HepG2 (cell line): ENCODE measurements around the gene C16orf89. TPM values are rescaled to one million over a fixed set of nuclear protein-coding genes. Genes with fewer than 3 reads are reported as not detected.
"Not testable (repeated sequence)": the region's sequence is repeated elsewhere in the genome, so short reads cannot be mapped to it uniquely, and the experiment has no call there.

Experiments used
- ATAC-seq: fragments of 200-7000 bp; cut with Tn5 transposase; 3 replicates; pipeline ENCODE4 v1.9.1; 2020; ENCODE audit warnings: mild to moderate bottlenecking, moderate library complexity
- BruUV-seq: library from RNA; stranded (reverse); fragments of 400-500 nt; replicated peaks from 2 replicates; lab custom pipeline; 2021; lab: Mats Ljungman, UMichigan
- CTCF ChIA-PET: fragments of 300-600 bp; formaldehyde crosslinking; extraction: SDS; loops from one replicate; lab custom pipeline; 2021; ENCODE audit warnings: low total read pairs, inconsistent platforms, low intra/inter-chr PET ratio; lab: Yijun Ruan, JAX
- POLR2A ChIA-PET: fragments of 350-600 bp; sonication (Branson Sonifier 250); formaldehyde crosslinking; loops from one replicate; lab custom pipeline; 2020; ENCODE audit warnings: antibody characterized with exemption, inconsistent platforms; lab: Yijun Ruan, JAX
- DNase-seq: peaks from one replicate; pipeline ENCODE4 v3.0.0-alpha.2; 2015; ENCODE audit warnings: low spot score
- FAIRE-seq: peaks from 3 replicates; lab custom pipeline; 2011; peaks lifted over from hg19 to GRCh38; lab: Jason Lieb, UNC
- H2AFZ ChIP-seq: one replicate; pipeline ENCODE4 v1.6.1; 2011; ENCODE audit warnings: low read length, inconsistent platforms
- H3K27ac ChIP-seq: fragments of 300-600 bp; 3 replicates; pipeline ENCODE4 v1.8.0; 2011; ENCODE audit warnings: mixed run types, mild to moderate bottlenecking, mixed read lengths, low read length, inconsistent platforms; ENCODE audit not compliant: insufficient read depth; ENCODE audit errors: extremely low read length
- H3K27me3 ChIP-seq, 2 experiments: fragments of 200-600 bp in 1 of 2; 2 replicates in 1 of 2; 3 replicates in 1 of 2; pipeline versions ENCODE4 v1.6.0 to v1.8.0; 2011; ENCODE audit warnings: low read length in 2 of 2, mild to moderate bottlenecking in 2 of 2, moderate library complexity in 2 of 2, inconsistent platforms in 1 of 2; ENCODE audit not compliant: insufficient read depth in 2 of 2, control insufficient read depth in 1 of 2
- H3K36me3 ChIP-seq, 2 experiments: fragments of 200-600 bp in 1 of 2; replicated peaks in 1 of 2; 2 replicates in 1 of 2; 3 replicates in 1 of 2; pipeline versions ENCODE4 v1.5.1 to v1.8.0; 2011; ENCODE audit warnings: low read length in 2 of 2, inconsistent platforms in 1 of 2; ENCODE audit not compliant: insufficient read depth in 2 of 2, control insufficient read depth in 1 of 2
- H3K4me1 ChIP-seq: 2 replicates; pipeline ENCODE4 v1.5.1; 2012; ENCODE audit warnings: low read length, inconsistent platforms; ENCODE audit not compliant: insufficient read depth
- H3K4me2 ChIP-seq: 2 replicates; pipeline ENCODE4 v1.6.0; 2011; ENCODE audit warnings: low read depth, low read length, inconsistent platforms
- H3K4me3 ChIP-seq, 3 experiments: fragments of 200-600 bp in 1 of 3; sonication (generic), shearing (Covaris generic) in 1 of 3; replicated peaks in 1 of 3; 2 replicates each; pipeline ENCODE4 v1.5.1; 2011 to 2016; ENCODE audit warnings: low read length in 3 of 3, inconsistent platforms in 2 of 3, low read depth in 2 of 3, mild to moderate bottlenecking in 2 of 3, control low read depth in 1 of 3, mixed read lengths in 1 of 3; ENCODE audit not compliant: insufficient read depth in 1 of 3
- H3K79me2 ChIP-seq: one replicate; pipeline ENCODE4 v1.6.1; 2011; ENCODE audit warnings: low read length, inconsistent platforms; ENCODE audit not compliant: insufficient read depth
- H3K9ac ChIP-seq: 2 replicates; pipeline ENCODE4 v1.6.0; 2011; ENCODE audit warnings: mild to moderate bottlenecking, low read depth, low read length, inconsistent platforms; ENCODE audit not compliant: insufficient read depth
- H3K9me3 ChIP-seq: 2 replicates; pipeline ENCODE4 v1.5.1; 2012; ENCODE audit warnings: mild to moderate bottlenecking, low read length
- H4K20me1 ChIP-seq: 2 replicates; pipeline ENCODE4 v1.6.0; 2011; ENCODE audit warnings: inconsistent platforms, mild to moderate bottlenecking, low read length, moderate library complexity; ENCODE audit not compliant: insufficient read depth
- GZF1 ChIP-seq: sonication (generic); formaldehyde crosslinking; IDR thresholded peaks from 2 replicates; pipeline ENCODE4 v1.5.1; 2020; ENCODE audit warnings: mild to moderate bottlenecking, missing genetic modification reagents
- HDAC1 ChIP-seq: sonication (generic); formaldehyde crosslinking; IDR thresholded peaks from 2 replicates; pipeline ENCODE4 v1.5.1; 2020; ENCODE audit warnings: mild to moderate bottlenecking, missing genetic modification reagents
- HIVEP1 ChIP-seq: sonication (generic); formaldehyde crosslinking; IDR thresholded peaks from 2 replicates; pipeline ENCODE4 v1.4.0; 2020; ENCODE audit warnings: mild to moderate bottlenecking, missing genetic modification reagents
- HOMEZ ChIP-seq: IDR thresholded peaks from 2 replicates; pipeline ENCODE4 v1.6.1; 2016; ENCODE audit warnings: low read depth
- KDM5B ChIP-seq: sonication (generic); formaldehyde crosslinking; IDR thresholded peaks from 2 replicates; pipeline ENCODE4 v1.4.0; 2020; ENCODE audit warnings: missing genetic modification reagents, mild to moderate bottlenecking, borderline replicate concordance
- MXD1 ChIP-seq: sonication (generic); formaldehyde crosslinking; IDR thresholded peaks from 2 replicates; pipeline ENCODE4 v1.4.0; 2020; ENCODE audit warnings: mild to moderate bottlenecking, missing genetic modification reagents
- MYC ChIP-seq: sonication (generic); formaldehyde crosslinking; IDR thresholded peaks from 2 replicates; pipeline ENCODE4 v1.9.0; 2021; ENCODE audit warnings: missing genetic modification reagents, borderline replicate concordance
- PITX1 ChIP-seq: sonication (generic); formaldehyde crosslinking; IDR thresholded peaks from 2 replicates; pipeline ENCODE4 v1.5.1; 2020; ENCODE audit warnings: mild to moderate bottlenecking, missing genetic modification reagents
- RXRA ChIP-seq: sonication (generic); formaldehyde crosslinking; IDR thresholded peaks from 2 replicates; pipeline ENCODE4 v1.5.1; 2020; ENCODE audit warnings: missing genetic modification reagents
- SKI ChIP-seq: fragments of 450-650 bp; IDR thresholded peaks from one replicate; pipeline ENCODE4 v1.6.1; 2018; ENCODE audit warnings: mild to moderate bottlenecking; ENCODE audit not compliant: partially characterized antibody
- TAF1 ChIP-seq: sonication (generic); formaldehyde crosslinking; IDR thresholded peaks from 2 replicates; pipeline ENCODE4 v1.4.0; 2020; ENCODE audit warnings: missing genetic modification reagents
- TRAFD1 ChIP-seq: sonication (generic); formaldehyde crosslinking; IDR thresholded peaks from 2 replicates; pipeline ENCODE4 v1.5.1; 2020; ENCODE audit warnings: missing genetic modification reagents, mild to moderate bottlenecking, borderline replicate concordance
- ZKSCAN8 ChIP-seq: IDR thresholded peaks from 2 replicates; pipeline ENCODE4 v1.6.1; 2016; ENCODE audit warnings: borderline replicate concordance, missing genetic modification reagents, missing compliant biosample characterization
- ZNF460 ChIP-seq: sonication (generic); formaldehyde crosslinking; IDR thresholded peaks from 2 replicates; pipeline ENCODE4 v1.5.1; 2020; ENCODE audit warnings: missing genetic modification reagents, mild to moderate bottlenecking, borderline replicate concordance
- ZNF552 ChIP-seq: sonication (generic); formaldehyde crosslinking; IDR thresholded peaks from 2 replicates; pipeline ENCODE4 v1.9.0; 2022; ENCODE audit warnings: missing genetic modification reagents, mild to moderate bottlenecking, borderline replicate concordance
- ZNF556 ChIP-seq: sonication (generic); formaldehyde crosslinking; IDR thresholded peaks from 2 replicates; pipeline ENCODE4 v1.4.0; 2020; ENCODE audit warnings: mild to moderate bottlenecking, missing genetic modification reagents, borderline replicate concordance
- ZNF768 ChIP-seq: sonication (generic); formaldehyde crosslinking; IDR thresholded peaks from 2 replicates; pipeline ENCODE4 v1.4.0; 2020; ENCODE audit warnings: missing genetic modification reagents
- WGBS: methylation state at CpG from one replicate; pipeline ENCODE4 v1.1.6; 2017; ENCODE audit warnings: low lambda C conversion rate; 5-methylcytosine and 5-hydroxymethylcytosine counted together
- in situ Hi-C: cut with HindIII; loops from 2 replicates; pipeline ENCODE4 v1.10.0; 2017; ENCODE audit warnings: low pct_unique_long_range_greater_than_20kb; ENCODE audit not compliant: extremely low pct_ligation_motif_present
- intact Hi-C: fragments of 100-400 bp; cut with micrococcal nuclease; formaldehyde crosslinking; loops from one replicate; pipeline ENCODE4 v1.10.0; 2022; ENCODE audit not compliant: unreplicated experiment
- polyA plus RNA-seq, 8 experiments: library from polyadenylated mRNA; depleted of rRNA in 3 of 8; stranded (reverse) in 7 of 8; unstranded in 1 of 8; fragments of >200 nt; fragmentation: Illumina TruSeq in 4 of 8; extraction: Trizol in 4 of 8; gene quantifications; 2 replicates each; pipeline versions ENCODE4 v1.2.1 to v1.2.3, GENCODE V29; 2011 to 2016; ENCODE audit warnings: low read depth in 4 of 8, missing spikeins in 1 of 8, mixed read lengths in 1 of 8; ENCODE audit not compliant: insufficient read depth in 1 of 8
- total RNA-seq, 5 experiments: library from RNA; depleted of rRNA; stranded (reverse); fragments of >200 nt; fragmentation: Illumina TruSeq; extraction: Trizol; gene quantifications; 2 replicates each; pipeline ENCODE4 v1.2.3, GENCODE V29; 2016; ENCODE audit warnings: low read depth in 1 of 5

C16orf89 gene
- total and polyA plus RNA-seq, 2 of the 13 experiments (the other 11 are each of a cell fraction or from before 2014, with no cell fraction given), result 1.9 to 3.4 TPM

- peak overlapping the region; percentile 65 for H3K27ac ChIP-seq
- intact Hi-C loops, result loop anchor here (1.0 to 5.0 kb wide), 2 partner anchors 46 to 141 kb away; partner anchors contain the start of gene SEC14L5
- H2AFZ ChIP-seq, H3K36me3 ChIP-seq, H3K27me3 ChIP-seq, H3K9me3 ChIP-seq, H4K20me1 ChIP-seq, H3K79me2 ChIP-seq, CTCF ChIA-PET, FAIRE-seq, in situ Hi-C loops: not testable (repeated sequence)
- POLR2A ChIA-PET, result interaction anchor here (0.6 to 2.6 kb wide), 19 partner anchors 9 to 482 kb away, joined by 3 to 26 read pairs (median 5); partner anchors contain the start of genes ALG1, ANKS3, DNAAF8 and NAGPA
- H3K4me1 ChIP-seq, result peaks cover 31% of the 10 kb centered on the region
- ATAC-seq (peak; percentile 35; the same call in 1 of the 3 replicates), DNase-seq (peak; percentile 78)
- H3K9ac ChIP-seq, result peak overlapping the region; percentile 63
- peak overlapping the region; percentile 79 for H3K4me2 ChIP-seq
- WGBS, result under 1% methylated on average over 39 of the region's 67 CpGs
- H3K4me3 ChIP-seq, result peak overlapping the region; percentile 68 to 89 (median 84)
- TSS peak; percentile 56 for BruUV-seq
- peak; percentile 68; the same call in 1 of the 2 replicates for TF ChIP-seq ZNF552 (CRISPR knock-in tag)
- peak; percentile 33; the same call in 1 of the 2 replicates for TF ChIP-seq ZNF768 (CRISPR knock-in tag)
- 0 out of 2 replicates have a peak, but pooled peaks have one; percentile 7 for TF ChIP-seq HOMEZ (CRISPR knock-in tag)
- peak; percentile 33; the same call in 1 of the 2 replicates for TF ChIP-seq HIVEP1
- TF ChIP-seq MYC (CRISPR knock-in tag), result peak; percentile 68; the same call in 1 of the 2 replicates
- 0 out of 2 replicates have a peak, but pooled peaks have one; percentile 54 for TF ChIP-seq MXD1 (CRISPR knock-in tag)
- peak; percentile 22; the same call in 1 of the 2 replicates for TF ChIP-seq RXRA
- TF ChIP-seq ZNF460 (CRISPR knock-in tag), result peak; percentile 17; the same call in 1 of the 2 replicates
- peak; percentile 37; the same call in 1 of the 2 replicates for TF ChIP-seq HDAC1 (CRISPR knock-in tag)
- peak; percentile 33; the same call in 1 of the 2 replicates for TF ChIP-seq TAF1 (CRISPR knock-in tag)
- 0 out of 2 replicates have a peak, but pooled peaks have one; percentile 15 for TF ChIP-seq TRAFD1
- TF ChIP-seq PITX1, result peak; percentile 72
- TF ChIP-seq ZKSCAN8, result peak; percentile 11; the same call in 1 of the 2 replicates
- TF ChIP-seq SKI, result peak; percentile 21
- TF ChIP-seq KDM5B (CRISPR knock-in tag), result peak; percentile 63; the same call in 1 of the 2 replicates
- TF ChIP-seq ZNF556, result 0 out of 2 replicates have a peak, but pooled peaks have one; percentile 10
- 0 out of 2 replicates have a peak, but pooled peaks have one; percentile 23 for TF ChIP-seq GZF1 (CRISPR knock-in tag)
Measured at GRCh38 chr16:5098221-5099159, 32.7 kb upstream of the C16orf89 start.
